HuH-7 (cell line): Measurements from ENCODE around the gene DSG1.
"Not testable (repeated sequence)": the region's sequence is repeated elsewhere in the genome, so short reads cannot be mapped to it uniquely, and the experiment has no call there.

ENCODE experiments used
- DNase-seq: peaks from one replicate; pipeline ENCODE4 v3.0.0; 2011; ENCODE audit warnings: low spot score

Gene DSG1

GRCh38 chr18:31317860-31318259 lies at the start of gene DSG1:
Gene DSG1, plus strand, starts transcription at chr18:31318160. Its CDS starts 141 bp downstream, at chr18:31318301.
- no peak for DNase-seq

- DNase-seq: no peak
These were observed 49.0 kb upstream of the DSG1 start for GRCh38 chr18:31268985-31269406.

GRCh38 chr18:31269566-31269965 lies 48.4 kb upstream of the DSG1 start:
- DNase-seq: no peak

GRCh38 chr18:31270578-31270977 lies 47.4 kb upstream of the DSG1 start:
- DNase-seq: no peak

GRCh38 chr18:31273812-31274527 lies 44.0 kb upstream of the DSG1 start:
- DNase-seq: peak; percentile 1

- peak; percentile 5 for DNase-seq
These were observed 43.0 kb upstream of the DSG1 start for GRCh38 chr18:31274931-31275330.

GRCh38 chr18:31275722-31276463 lies 42.1 kb upstream of the DSG1 start:
- DNase-seq: no peak

- peak; percentile 12 for DNase-seq
These were observed 39.3 kb upstream of the DSG1 start for GRCh38 chr18:31278609-31279071.

- no peak for DNase-seq
These were observed 37.5 kb upstream of the DSG1 start for GRCh38 chr18:31280502-31280901.

- DNase-seq: no peak
These were observed 36.5 kb upstream of the DSG1 start for GRCh38 chr18:31281437-31281836.

GRCh38 chr18:31289446-31289845 lies 28.5 kb upstream of the DSG1 start:
- DNase-seq: not testable (repeated sequence)

GRCh38 chr18:31291688-31292087 lies 26.3 kb upstream of the DSG1 start:
- no peak for DNase-seq

- no peak for DNase-seq
These were observed 23.7 kb upstream of the DSG1 start for GRCh38 chr18:31294199-31294747.

- DNase-seq: no peak
These were observed 20.7 kb upstream of the DSG1 start for GRCh38 chr18:31297248-31297647.

GRCh38 chr18:31301201-31301655 lies 16.7 kb upstream of the DSG1 start:
- DNase-seq: no peak

- DNase-seq: no peak
These were observed 15.0 kb upstream of the DSG1 start for GRCh38 chr18:31302991-31303390.

GRCh38 chr18:31303771-31304170 lies 14.2 kb upstream of the DSG1 start:
- no peak for DNase-seq

- no peak for DNase-seq
These were observed 8.8 kb upstream of the DSG1 start for GRCh38 chr18:31309115-31309514.

GRCh38 chr18:31316974-31317373 lies 986 bp upstream of the DSG1 start:
- no peak for DNase-seq

- no peak for DNase-seq
These were observed 3.8 kb downstream of the DSG1 start for GRCh38 chr18:31321719-31322118.

GRCh38 chr18:31325051-31325450 lies 7.1 kb downstream of the DSG1 start:
- DNase-seq: no peak

GRCh38 chr18:31329787-31330438 lies 12.0 kb downstream of the DSG1 start:
- DNase-seq: no peak
